ENCODE results near the gene MRPL54. TPM values are rescaled to one million over a fixed set of nuclear protein-coding genes. Genes with fewer than 3 reads are reported as not detected.

Gene MRPL54
- total RNA-seq, 2 donors from 2014 or later, result 81.0 to 84.4 TPM

- Histone ChIP-seq H3K4me3 (no peak overlapping the region), H3K27ac (no peak overlapping the region), H3K27me3 (peaks cover 0 to 7% of the 10 kb centered on the region in 2 donors), H3K4me1 (peaks cover 0 to 9% of the 10 kb centered on the region in 2 donors), H3K9me3 (peaks cover 17 to 26% of the 10 kb centered on the region in 2 donors), H3K36me3 (no peaks in the 10 kb centered on the region)
- DNase-seq (ENCODE audit: low spot score), result no peak
- no peak for TF ChIP-seq CTCF (IDR thresholded peaks at IDR 0.05)
Observed at GRCh38 chr19:3782330-3782729, 19.8 kb downstream of the MRPL54 start.

GRCh38 chr19:3782903-3783302, 20.4 kb downstream of the MRPL54 start:
- no peak for TF ChIP-seq CTCF (IDR thresholded peaks at IDR 0.05)
- Histone ChIP-seq H3K27me3 (peaks cover 0 to 7% of the 10 kb centered on the region in 2 donors), H3K36me3 (no peaks in the 10 kb centered on the region), H3K9me3 (peaks cover 17 to 26% of the 10 kb centered on the region in 2 donors), H3K4me3 (no peak overlapping the region), H3K4me1 (peaks cover 0 to 9% of the 10 kb centered on the region in 2 donors), H3K27ac (no peak overlapping the region)
- no peak for DNase-seq (ENCODE audit: low spot score)

GRCh38 chr19:3783660-3784584, 21.4 kb downstream of the MRPL54 start:
- Histone ChIP-seq H3K9me3 (peaks cover 17 to 26% of the 10 kb centered on the region in 2 donors), H3K27me3 (peaks cover 0 to 7% of the 10 kb centered on the region in 2 donors), H3K4me1 (peaks cover 0 to 9% of the 10 kb centered on the region in 2 donors), H3K4me3 (no peak overlapping the region), H3K27ac (no peak overlapping the region), H3K36me3 (no peaks in the 10 kb centered on the region)
- no peak for DNase-seq (ENCODE audit: low spot score)
- TF ChIP-seq CTCF (IDR thresholded peaks at IDR 0.05), result peak in 1 of 2 donors; percentile 30

GRCh38 chr19:3784607-3785450, 22.3 kb downstream of the MRPL54 start:
- Histone ChIP-seq H3K36me3 (no peaks in the 10 kb centered on the region), H3K27me3 (peaks cover 0 to 7% of the 10 kb centered on the region in 2 donors)
- no peak for TF ChIP-seq CTCF (IDR thresholded peaks at IDR 0.05)

GRCh38 chr19:3785451-3785937, 23.0 kb downstream of the MRPL54 start:
- Histone ChIP-seq H3K4me1 (peaks cover 0 to 9% of the 10 kb centered on the region in 2 donors), H3K9me3 (peaks cover 17 to 25% of the 10 kb centered on the region in 2 donors), H3K27ac (no peak overlapping the region), H3K36me3 (no peaks in the 10 kb centered on the region), H3K27me3 (peaks cover 0 to 7% of the 10 kb centered on the region in 2 donors), H3K4me3 (peak overlapping the region; percentile 23 to 39)
- no peak for TF ChIP-seq CTCF (IDR thresholded peaks at IDR 0.05)
- no peak for DNase-seq (ENCODE audit: low spot score)

More at GRCh38 chr19:3784607-3785450, 22.3 kb downstream of the MRPL54 start:
- Histone ChIP-seq H3K9me3 (peaks cover 17 to 26% of the 10 kb centered on the region in 2 donors), H3K4me3 (no peak overlapping the region), H3K27ac (no peak overlapping the region), H3K4me1 (peaks cover 0 to 9% of the 10 kb centered on the region in 2 donors)
- DNase-seq (ENCODE audit: low spot score), result no peak

All from right atrium auricular region (tissue), 2 donors.